Suppressor macrophage (primary cell): ENCODE measurements around the gene MEGF8.
A peak's percentile ranks its signal among the peaks of the same experiment; 100 is the strongest.
"Not testable (repeated sequence)": the region's sequence is repeated elsewhere in the genome, so short reads cannot be mapped to it uniquely, and the experiment has no call there.

Source experiments
- DNase-seq, 4 experiments: peaks; one replicate each; pipeline ENCODE4 v3.0.0-alpha.2; 2020 to 2022

MEGF8 gene

GRCh38 chr19:42333018-42333417 lies 7.6 kb downstream of the MEGF8 start:
- DNase-seq, result no peak

DNA sequence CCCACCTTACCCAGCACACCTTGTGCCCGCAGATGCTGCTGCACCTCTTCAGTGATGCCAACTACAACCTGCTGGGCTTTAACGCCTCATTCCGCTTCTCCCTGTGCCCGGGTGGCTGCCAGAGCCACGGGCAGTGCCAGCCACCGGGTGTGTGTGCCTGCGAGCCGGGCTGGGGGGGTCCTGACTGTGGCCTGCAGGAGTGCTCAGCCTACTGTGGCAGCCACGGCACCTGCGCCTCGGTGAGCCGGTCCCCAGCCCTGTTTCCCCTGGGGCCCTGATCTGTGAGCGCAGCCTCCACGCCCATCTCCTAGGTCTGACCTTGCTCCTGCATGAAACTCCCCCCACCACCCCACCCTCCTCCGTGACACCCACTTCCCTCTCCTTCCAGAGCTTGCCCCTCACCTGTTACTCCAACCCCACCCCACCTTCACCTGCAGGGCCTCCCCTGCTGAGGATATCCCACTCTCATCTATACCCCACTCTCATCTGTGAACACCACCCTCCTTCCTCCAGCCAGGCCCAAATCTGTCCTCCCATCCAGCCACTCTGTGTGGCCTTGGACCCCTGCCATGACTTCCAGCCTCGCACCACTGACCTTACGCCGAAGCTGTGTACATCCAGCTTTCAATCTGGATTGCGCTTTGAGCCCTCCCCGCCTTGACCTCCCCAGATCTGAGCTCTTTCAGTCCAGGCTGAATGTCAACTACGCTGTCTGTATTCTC lies 8.7 kb downstream of the MEGF8 start:
- no peak for DNase-seq

DNA sequence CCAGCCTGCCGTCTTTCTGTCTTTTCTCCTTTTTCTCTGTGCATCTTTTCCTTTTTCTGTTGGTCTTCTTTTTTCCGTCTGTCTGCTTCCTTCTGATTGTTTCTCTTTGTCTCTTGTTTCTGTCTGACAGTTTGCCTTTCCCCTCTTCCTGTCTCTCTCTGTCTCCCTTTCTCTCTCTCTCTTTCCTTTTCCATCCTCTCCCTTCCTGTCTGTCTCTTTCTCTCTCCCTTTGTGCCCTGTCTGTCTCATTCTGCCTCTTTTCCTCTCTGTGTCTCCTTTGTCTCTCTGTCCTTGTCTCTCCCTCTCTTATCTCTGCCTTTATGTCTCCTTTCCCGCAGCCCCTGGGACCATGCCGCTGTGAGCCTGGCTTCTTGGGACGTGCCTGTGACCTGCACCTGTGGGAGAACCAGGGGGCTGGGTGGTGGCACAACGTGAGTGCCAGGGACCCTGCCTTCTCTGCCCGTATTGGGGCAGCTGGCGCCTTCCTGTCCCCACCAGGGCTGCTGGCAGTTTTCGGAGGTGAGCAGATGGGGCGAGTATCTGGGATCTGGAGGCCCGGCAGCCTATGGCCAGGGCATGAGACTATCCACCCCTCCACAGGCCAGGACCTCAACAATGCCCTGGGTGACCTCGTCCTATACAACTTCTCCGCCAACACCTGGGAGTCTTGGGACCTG lies 9.4 kb downstream of the MEGF8 start:
- no peak for DNase-seq

- DNase-seq, result no peak
Measured at GRCh38 chr19:42335374-42335936, 10.0 kb downstream of the MEGF8 start.

DNA sequence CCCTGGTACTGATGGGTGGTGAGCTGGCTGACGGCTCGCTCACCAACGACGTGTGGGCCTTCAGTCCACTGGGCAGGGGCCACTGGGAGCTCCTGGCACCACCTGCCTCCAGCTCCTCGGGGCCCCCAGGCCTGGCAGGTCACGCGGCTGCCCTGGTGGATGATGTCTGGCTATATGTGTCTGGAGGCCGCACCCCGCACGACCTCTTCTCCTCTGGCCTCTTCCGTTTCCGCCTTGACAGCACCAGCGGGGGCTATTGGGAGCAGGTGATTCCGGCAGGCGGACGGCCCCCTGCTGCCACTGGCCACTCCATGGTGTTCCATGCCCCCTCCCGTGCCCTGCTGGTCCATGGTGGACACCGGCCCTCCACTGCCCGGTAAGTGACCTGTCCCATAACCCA lies 10.5 kb downstream of the MEGF8 start:
- no peak for DNase-seq

GRCh38 chr19:42339126-42339860 lies 13.9 kb downstream of the MEGF8 start:
- not testable (repeated sequence) for DNase-seq

DNA sequence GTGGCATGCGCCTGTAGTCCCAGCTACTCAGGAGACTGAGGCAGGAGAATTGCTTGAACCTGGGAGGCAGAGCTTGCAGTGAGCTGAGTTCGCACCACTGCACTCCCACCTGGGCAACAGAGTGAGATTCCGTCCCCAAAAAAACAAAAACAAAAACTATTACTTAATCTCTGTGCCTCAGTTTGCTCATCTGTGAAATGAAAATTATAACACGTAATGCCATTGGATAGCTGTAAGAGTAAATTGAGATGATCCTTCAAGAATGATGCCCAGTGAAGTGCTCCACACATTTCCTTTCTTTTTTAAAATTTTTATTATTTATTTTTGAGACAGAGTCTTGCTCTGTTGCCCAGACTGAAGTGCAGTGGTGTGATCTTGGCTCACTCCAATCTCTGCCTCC lies 14.5 kb downstream of the MEGF8 start:
- DNase-seq, result not testable (repeated sequence)

DNA sequence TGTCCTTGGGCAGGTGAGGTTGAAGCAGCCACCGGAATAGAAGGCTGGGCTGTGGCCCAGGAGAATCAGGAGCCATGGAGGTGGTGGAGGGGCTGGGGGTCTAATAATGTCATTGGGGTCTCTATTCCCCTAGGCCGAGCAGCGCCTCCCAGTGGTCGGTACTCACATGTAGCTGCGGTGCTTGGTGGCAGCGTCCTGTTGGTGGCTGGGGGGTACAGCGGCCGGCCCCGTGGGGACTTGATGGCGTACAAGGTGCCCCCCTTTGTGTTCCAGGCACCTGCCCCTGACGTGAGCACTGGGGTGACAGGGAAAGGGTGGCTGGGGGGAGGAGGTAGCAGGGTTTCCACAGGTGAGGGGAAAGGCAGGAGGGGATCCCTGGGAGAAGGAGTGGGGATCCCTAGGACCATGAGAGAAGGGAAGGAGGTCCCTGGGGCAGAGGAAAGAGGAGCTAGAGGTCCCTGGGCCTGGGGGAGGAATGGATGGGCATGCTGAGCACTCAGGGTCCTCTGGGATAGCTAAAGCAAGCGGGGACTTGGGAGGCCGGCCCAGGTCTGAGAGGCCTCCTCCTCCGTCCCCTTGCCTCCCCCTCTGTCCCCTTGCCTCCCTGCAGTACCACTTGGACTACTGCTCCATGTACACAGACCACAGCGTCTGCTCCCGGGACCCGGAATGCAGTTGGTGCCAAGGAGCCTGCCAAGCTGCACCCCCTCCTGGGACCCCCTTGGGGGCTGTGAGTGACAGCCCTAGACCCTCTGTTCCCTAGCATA lies 18.1 kb downstream of the MEGF8 start:
- no peak for DNase-seq

- DNase-seq, result no peak
Measured at GRCh38 chr19:42344336-42344893, 19.0 kb downstream of the MEGF8 start.

- DNase-seq, result peak in 1 of 4 experiments; percentile 7
Measured at GRCh38 chr19:42345191-42345812, 19.9 kb downstream of the MEGF8 start.

DNA sequence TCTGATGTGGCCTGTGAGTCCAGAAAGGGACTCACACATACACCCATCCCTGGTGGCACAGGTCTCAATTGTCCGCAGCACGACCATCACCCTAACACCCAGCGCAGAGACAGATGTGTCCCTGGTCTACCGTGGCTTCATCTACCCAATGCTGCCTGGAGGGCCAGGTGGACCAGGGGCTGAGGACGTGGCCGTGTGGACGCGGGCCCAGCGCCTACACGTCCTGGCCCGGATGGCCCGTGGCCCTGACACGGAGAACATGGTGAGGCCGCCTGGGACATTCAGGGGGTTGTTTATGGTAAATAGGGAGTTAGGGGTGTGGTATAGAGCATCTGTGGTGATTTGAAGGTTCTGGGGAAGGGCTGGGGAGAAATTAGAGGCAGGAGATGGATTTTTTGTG lies 22.8 kb downstream of the MEGF8 start:
- DNase-seq, result no peak

DNA sequence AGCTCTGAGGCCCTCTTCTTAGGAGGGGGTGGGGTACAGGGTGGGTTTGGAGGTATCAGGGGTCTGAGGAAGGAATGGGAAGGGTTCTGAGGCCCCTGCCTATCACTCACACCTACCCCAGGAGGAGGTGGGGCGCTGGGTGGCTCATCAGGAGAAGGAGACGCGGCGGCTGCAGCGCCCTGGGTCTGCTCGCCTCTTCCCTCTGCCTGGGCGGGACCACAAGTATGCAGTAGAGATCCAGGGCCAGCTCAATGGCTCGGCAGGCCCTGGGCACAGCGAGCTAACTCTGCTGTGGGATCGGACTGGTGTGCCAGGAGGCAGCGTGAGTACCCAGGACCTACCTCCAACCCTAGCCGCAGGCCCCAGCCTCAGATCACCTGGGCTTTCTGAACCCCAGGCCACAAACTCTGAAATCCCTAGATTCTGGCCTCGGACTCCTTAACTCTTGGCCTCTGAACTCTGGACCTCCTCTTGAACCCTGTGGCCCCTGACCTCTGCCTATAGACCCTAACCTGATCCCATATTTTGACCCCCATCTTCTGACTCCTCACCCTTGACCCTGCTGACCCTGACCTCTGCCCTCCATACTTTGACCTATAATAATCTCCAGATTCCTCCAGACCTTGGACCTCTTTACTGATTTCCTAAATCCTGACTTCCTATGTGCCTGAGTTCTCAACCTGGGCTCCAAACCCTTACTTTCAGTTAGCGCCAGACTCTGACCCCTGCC lies 24.1 kb downstream of the MEGF8 start:
- no peak for DNase-seq

DNA sequence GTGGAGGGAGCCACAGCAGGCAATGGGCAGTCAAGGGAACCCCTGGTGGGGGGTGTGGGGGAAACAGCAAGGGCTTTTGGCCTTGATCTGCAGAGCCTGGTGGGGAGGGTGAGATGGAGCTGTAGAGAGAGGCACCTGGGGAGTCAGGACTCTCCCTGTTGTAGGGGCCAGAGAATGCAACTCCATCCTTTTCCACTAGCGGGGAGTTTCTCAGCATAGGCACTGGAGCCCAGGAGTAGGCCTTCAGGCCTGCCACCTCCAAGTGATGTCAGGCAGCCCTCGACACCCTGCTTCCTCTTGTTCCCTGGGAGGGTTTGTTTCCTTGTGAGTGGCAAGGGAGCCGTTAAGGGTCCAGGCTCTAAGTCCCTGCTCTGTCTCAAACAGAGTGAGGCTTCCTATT lies 25.0 kb downstream of the MEGF8 start:
- no peak for DNase-seq

DNA sequence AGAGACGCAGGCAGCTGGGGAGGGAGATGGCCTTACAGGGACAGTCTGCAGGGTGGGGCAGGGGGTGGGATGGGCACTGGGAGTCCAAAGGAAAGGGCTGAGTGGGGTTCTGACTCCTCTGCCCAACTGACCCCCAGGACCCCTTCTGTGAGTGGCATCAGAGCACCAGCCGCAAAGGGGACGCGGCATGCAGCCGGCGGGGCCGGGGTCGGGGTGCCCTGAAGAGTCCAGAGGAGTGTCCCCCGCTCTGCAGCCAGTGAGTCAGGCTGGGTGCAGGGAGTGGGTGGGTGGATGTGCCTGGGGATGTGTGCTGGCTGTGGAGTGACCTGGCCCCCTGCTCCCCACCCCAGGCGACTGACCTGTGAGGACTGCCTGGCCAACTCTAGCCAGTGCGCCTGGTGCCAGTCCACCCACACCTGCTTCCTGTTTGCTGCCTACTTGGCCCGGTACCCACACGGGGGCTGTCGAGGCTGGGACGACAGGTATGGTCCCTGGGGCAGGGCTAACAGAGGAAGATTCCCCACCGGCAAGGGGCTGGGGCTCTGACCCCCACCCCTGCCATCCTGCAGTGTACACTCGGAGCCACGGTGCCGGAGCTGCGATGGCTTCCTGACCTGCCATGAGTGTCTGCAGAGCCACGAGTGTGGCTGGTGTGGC lies 25.8 kb downstream of the MEGF8 start:
- DNase-seq, result no peak

DNA sequence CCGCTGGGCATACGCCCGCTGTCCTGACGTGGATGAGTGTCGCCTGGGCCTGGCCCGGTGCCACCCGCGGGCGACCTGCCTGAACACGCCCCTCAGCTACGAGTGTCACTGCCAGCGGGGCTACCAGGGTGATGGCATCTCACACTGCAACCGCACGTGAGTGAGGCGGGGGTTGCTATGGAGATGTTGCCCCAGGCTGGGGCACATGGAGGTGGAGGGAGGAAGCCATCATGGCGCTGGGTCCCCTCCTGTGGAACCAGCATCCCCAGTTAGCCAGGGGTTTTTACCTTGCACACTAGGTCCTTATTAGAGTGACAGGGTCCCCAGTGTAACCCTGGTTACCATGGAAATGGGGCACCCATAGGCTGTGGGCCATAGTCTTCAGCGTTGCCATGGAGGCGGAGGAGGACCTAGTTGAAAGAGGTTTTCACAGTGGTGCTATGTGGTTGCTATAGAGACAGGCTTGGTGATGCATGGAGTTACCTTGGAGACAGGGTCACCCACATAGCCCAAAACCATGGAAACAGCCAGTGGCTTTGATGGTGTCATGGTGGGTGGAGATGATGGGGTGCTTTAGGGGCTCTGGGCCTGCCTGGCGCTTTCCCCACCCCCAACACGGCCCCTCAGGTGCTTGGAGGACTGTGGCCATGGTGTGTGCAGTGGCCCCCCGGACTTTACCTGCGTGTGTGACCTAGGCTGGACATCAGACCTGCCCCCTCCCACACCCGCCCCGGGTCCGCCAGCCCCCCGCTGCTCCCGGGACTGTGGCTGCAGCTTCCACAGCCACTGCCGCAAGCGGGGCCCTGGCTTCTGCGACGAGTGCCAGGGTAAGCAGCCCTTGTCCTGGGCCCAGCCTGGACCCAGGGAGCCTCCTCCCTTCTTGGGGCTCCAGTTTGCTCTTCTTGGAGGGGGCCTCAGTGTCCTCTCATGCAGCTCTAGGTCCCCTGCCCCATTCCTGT lies 27.1 kb downstream of the MEGF8 start:
- no peak for DNase-seq

DNA sequence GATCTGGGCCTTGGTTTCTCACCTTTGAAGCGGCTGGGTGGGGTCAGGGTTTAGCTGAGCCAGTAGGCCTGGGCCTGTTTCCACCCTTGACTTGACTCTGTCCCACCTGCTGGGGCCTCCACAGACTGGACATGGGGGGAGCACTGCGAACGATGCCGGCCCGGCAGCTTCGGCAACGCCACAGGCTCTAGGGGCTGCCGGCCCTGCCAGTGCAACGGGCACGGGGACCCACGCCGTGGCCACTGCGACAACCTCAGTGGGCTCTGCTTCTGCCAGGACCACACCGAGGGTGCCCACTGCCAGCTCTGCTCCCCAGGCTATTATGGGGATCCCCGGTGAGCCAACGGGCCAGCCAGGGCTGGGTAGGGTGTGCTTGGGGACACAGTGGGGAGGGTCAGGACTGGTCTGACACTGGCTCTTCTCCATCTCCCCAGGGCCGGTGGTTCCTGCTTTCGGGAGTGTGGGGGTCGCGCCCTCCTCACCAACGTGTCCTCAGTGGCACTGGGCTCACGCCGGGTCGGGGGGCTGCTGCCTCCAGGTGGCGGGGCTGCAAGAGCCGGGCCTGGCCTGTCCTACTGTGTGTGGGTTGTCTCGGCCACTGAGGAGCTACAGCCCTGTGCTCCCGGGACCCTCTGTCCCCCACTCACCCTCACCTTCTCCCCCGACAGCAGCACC lies 28.0 kb downstream of the MEGF8 start:
- DNase-seq, result no peak

DNA sequence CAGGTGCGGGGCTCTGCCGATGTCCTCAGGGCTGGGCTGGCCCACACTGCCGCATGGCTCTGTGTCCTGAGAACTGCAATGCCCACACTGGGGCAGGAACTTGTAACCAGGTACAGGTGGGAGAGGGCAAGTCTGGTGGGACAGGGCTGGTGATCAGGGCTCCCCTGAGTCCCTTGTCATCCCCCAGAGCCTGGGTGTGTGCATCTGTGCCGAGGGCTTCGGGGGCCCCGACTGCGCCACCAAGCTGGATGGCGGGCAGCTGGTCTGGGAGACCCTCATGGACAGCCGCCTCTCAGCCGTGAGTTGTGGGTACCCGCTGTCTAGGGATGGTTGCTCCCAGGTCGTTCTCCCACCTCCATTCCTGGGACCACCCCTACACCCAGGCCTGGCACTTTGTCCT lies 30.5 kb downstream of the MEGF8 start:
- no peak for DNase-seq

DNA sequence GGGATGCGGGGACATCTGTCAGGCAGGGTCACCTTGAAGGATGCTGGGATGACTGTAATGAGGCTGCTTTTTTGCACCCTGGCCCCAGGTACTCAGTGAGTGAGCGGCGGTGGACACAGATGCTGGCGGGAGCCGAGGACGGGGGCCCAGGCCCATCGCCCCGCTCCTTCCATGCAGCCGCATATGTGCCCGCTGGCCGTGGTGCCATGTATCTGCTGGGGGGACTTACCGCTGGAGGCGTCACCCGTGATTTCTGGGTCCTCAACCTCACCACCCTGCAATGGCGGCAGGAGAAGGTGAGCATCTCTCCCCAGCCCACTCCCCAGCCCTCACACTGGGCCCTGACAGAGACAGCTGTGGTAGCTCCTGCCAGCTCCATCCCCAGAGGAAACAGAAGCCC lies 31.3 kb downstream of the MEGF8 start:
- DNase-seq, result no peak

- DNase-seq, result no peak
Measured at GRCh38 chr19:42357290-42357689, 31.9 kb downstream of the MEGF8 start.
